Pericardium fibroblast (primary cell): ENCODE measurements around the gene LOXHD1. TPM values are rescaled to one million over a fixed set of nuclear protein-coding genes. Genes with fewer than 3 reads are reported as not detected.

Experiments
- total RNA-seq: library from RNA; depleted of rRNA; stranded (reverse); fragments of >200 nt; gene quantifications from 2 replicates; pipeline ENCODE4 v1.2.3, GENCODE V29; 2015

The LOXHD1 gene, protein sequence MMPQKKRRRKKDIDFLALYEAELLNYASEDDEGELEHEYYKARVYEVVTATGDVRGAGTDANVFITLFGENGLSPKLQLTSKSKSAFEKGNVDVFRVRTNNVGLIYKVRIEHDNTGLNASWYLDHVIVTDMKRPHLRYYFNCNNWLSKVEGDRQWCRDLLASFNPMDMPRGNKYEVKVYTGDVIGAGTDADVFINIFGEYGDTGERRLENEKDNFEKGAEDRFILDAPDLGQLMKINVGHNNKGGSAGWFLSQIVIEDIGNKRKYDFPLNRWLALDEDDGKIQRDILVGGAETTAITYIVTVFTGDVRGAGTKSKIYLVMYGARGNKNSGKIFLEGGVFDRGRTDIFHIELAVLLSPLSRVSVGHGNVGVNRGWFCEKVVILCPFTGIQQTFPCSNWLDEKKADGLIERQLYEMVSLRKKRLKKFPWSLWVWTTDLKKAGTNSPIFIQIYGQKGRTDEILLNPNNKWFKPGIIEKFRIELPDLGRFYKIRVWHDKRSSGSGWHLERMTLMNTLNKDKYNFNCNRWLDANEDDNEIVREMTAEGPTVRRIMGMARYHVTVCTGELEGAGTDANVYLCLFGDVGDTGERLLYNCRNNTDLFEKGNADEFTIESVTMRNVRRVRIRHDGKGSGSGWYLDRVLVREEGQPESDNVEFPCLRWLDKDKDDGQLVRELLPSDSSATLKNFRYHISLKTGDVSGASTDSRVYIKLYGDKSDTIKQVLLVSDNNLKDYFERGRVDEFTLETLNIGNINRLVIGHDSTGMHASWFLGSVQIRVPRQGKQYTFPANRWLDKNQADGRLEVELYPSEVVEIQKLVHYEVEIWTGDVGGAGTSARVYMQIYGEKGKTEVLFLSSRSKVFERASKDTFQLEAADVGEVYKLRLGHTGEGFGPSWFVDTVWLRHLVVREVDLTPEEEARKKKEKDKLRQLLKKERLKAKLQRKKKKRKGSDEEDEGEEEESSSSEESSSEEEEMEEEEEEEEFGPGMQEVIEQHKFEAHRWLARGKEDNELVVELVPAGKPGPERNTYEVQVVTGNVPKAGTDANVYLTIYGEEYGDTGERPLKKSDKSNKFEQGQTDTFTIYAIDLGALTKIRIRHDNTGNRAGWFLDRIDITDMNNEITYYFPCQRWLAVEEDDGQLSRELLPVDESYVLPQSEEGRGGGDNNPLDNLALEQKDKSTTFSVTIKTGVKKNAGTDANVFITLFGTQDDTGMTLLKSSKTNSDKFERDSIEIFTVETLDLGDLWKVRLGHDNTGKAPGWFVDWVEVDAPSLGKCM (N-terminal part only)
- total RNA-seq: not detected in 2 replicates

DNA sequence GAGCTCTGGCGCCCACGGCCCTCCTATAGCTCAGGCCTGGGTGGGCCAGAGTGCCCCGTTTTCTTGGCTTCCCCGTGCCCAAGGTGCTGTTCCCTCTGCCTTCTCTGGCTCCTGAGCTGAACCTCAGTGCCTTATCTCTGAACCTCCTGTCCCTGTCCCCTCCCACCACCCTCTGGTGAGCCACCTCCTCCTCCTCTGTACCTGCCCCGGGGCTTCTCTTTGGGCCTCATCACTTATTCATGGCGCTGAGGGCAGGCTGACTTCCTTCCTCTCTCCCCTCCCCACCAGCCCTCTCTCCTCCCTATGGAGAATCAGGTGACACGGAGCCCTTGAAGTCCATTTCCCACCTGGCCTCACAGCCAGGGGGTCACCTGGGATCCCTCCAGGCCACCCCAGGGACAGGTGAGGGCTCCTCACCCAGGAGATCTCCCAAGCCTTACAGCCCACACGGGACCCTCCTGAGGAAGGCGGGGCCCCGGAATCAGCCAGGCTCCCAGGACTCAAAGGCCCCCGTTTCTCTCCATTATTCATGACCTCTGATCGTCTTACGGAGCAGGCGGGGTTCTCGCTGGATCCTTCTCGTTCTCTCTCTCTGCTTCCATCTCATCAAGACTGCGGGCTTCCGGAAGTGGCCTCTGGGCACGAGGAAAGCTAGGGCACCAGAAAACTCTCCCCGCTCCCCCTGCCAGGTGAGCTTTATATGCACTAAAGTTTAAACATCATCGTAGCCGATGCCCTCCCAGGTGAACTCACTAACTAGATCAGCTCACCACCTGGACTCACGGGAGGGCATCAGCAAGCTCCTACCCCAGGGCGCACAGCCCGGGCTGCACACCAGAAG is at the start of gene LOXHD1:
TSS of gene LOXHD1 (minus strand) at position 106 of the 841 bp plus-strand sequence. CDS start 187 bp downstream, outside the sequence.

Other genes starting within 250 kb of the LOXHD1 start
- 0.09 TPM in 1 of 2 replicates, not detected in the other for gene ST8SIA5, start 99.8 kb upstream of the LOXHD1 start, total RNA-seq